Right kidney (tissue), 9 donors: ENCODE data around the gene GTPBP8.

Source experiments
- DNase-seq: peaks from one replicate; pipeline ENCODE4 v3.0.0-alpha.2; 2016
- long read RNA-seq, 8 donors: transcript quantifications; one replicate each; lab custom pipeline, GENCODE V29; 2026

Gene GTPBP8
- long read RNA-seq, donor 1, partial matches to known transcripts: 0 of 8 reads
- long read RNA-seq, donor 1, other reads (novel, unspliced or antisense): 0 of 8 reads
- long read RNA-seq, donor 2, partial matches to known transcripts: 0 of 2 reads
- long read RNA-seq, donor 2, other reads (novel, unspliced or antisense): 0 of 2 reads
- long read RNA-seq, donor 3, transcript GTPBP8-203 (6 exons, 1,360 nt): major isoform, 6 of 12 reads
- long read RNA-seq, donor 3, partial matches to known transcripts: 0 of 12 reads
- long read RNA-seq, donor 3, other reads (novel, unspliced or antisense): 5 of 12 reads
- long read RNA-seq, donor 4, transcript GTPBP8-203 (6 exons, 1,360 nt): major isoform, 6 of 8 reads
- long read RNA-seq, donor 4, partial matches to known transcripts: 0 of 8 reads
- long read RNA-seq, donor 4, other reads (novel, unspliced or antisense): 0 of 8 reads
- long read RNA-seq, donor 5, transcript GTPBP8-203 (6 exons, 1,360 nt): major isoform, 5 of 16 reads
- long read RNA-seq, donor 5, partial matches to known transcripts: 0 of 16 reads
- long read RNA-seq, donor 5, other reads (novel, unspliced or antisense): 7 of 16 reads
- long read RNA-seq, donor 6, transcript GTPBP8-202 (5 exons, 1,787 nt): major isoform, 5 of 14 reads
- long read RNA-seq, donor 6, partial matches to known transcripts: 5 of 14 reads
- long read RNA-seq, donor 6, other reads (novel, unspliced or antisense): 0 of 14 reads
- long read RNA-seq, donor 7, transcript GTPBP8-203 (6 exons, 1,360 nt): major isoform, 13 of 44 reads
- long read RNA-seq, donor 7, partial matches to known transcripts: 20 of 44 reads
- long read RNA-seq, donor 7, other reads (novel, unspliced or antisense): 8 of 44 reads
- long read RNA-seq, donor 8, transcript GTPBP8-203 (6 exons, 1,360 nt): major isoform, 7 of 14 reads
- long read RNA-seq, donor 8, partial matches to known transcripts: 0 of 14 reads
- long read RNA-seq, donor 8, other reads (novel, unspliced or antisense): 6 of 14 reads

DNA sequence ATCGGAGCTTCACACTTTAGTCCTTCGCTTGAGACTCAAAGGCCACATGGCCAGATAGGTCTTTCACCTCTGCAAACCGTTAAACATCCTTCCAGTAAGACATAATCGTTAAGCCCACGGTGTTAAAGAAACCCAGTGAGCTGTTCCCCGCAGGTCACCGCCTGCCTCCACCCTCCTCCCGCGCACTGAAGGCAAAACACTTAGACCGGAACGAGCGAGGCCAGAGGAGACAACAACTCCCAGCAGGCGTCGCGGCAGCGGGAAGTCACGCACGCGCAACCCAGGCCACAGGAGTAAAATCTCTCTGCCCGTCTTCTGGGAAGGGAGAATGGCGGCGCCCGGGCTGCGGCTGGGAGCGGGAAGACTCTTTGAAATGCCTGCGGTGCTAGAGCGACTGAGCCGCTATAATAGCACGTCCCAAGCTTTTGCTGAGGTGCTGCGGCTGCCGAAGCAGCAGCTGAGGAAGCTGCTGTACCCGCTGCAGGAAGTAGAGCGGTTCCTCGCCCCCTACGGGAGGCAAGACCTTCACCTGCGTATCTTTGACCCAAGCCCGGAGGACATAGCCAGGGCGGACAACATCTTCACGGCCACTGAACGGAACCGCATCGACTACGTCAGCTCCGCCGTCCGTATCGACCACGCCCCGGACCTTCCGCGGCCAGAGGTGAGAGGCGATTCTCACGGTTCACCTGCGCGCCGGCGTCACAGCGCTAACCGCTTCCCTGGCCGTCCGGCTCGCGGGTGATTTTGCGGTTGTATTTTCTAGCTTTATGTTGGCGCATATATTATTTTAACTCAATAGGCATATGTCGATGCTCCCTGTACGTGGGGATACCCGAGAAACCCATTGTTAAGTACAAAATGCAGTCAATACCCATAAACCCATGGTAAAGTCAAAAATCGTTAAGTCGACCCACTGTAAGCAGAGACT is at the start of gene GTPBP8:
GTPBP8 (plus strand) TSS at position 313 of the 931 bp plus-strand sequence; CDS start at position 329, 16 bp downstream.
- peak; percentile 92 for DNase-seq

DNA sequence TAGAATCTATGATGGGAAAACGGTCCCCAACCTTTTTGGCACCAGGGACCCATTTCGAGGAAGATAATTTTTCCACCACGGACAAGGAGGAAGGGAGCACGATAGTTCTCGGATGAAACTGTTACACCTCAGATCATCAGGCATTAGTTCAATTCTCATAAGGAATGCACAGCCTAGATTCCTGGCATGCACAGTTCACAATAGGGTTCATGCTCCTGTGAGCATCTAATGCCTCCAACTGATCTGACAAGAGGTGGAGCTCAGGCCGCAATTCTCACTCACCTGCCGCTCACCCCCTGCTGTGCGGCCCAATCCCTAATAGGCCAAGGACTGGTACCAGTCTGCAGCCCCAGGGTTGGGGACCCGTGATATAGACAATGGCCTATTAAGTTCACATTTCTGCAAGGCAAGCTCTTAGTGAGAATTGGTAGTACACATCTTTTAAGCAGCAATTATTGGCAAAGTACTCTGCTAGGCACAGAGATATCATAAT is 42.4 kb upstream of the GTPBP8 start:
- no peak for DNase-seq

DNA sequence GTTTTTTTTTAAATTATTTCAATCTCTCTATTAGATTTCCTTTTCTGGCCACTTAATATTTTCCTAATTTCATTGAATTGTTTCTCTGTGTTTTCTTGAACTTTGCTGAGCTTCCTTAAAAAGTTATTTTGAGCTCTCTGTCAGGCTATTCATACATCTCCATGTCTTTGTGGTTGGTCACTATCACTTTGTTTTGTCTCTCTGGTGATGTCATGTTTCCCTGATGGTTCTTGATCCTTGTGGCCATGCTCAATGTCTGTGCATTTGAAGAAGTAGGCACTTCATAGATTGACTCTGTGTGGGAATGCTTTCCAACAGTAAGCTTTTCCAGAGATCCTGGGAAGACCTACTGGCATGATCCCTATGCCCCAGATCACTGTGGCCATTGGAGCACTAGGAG is 34.4 kb upstream of the GTPBP8 start:
- DNase-seq: no peak

DNA sequence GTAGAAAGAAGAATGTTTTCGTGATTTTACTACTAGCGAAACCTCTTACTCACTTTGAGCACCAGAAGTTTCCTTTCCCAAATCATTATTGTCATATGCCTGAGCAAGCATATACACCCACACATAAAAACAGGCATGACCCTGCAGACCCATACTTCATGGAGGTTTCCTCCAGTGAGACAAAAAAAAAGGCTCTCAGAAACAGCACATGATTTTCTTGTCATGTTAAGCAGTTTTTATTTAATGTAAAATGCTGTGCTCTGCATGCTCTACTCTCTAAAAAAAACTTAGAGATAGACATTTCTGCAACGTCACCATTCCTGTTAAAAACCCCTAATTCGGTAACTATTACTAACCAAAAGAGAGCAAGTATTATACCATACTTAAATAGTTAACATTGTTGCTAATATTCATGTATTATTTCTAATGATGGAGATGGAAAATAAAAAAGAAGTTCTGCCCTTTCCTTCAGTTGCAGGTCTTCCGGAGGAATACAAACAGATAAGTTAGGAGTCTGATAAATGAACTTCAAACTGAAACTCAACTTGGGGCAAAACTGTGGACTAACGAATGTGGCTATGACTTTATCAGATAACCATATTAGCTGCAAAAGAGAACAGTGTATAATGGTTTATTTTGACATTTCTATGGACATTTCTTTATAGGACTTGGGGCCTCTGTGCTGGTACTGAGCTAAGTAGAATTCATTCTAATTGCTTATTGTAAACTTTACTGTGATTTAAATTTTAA is 31.8 kb upstream of the GTPBP8 start:
- no peak for DNase-seq

DNA sequence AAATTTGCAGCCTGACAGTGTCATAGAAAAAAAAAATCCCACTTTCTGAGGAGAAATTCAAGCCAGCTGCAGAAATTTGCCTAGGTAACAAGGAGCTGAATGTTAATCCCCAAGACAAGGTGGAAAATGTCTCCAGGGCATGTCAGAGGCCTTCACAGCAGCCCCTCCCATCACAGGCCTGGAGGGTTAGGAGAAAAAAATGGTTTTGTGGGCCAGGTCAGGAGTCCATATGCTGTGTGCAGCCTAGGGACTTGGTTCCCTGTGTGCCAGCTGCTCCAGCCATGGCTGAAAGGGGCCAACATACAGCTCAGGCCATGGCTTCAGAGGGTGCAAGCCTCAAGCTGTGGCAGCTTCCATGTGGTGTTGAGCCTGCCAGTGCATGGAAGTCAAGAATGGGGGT is 27.1 kb upstream of the GTPBP8 start:
- no peak for DNase-seq

DNA sequence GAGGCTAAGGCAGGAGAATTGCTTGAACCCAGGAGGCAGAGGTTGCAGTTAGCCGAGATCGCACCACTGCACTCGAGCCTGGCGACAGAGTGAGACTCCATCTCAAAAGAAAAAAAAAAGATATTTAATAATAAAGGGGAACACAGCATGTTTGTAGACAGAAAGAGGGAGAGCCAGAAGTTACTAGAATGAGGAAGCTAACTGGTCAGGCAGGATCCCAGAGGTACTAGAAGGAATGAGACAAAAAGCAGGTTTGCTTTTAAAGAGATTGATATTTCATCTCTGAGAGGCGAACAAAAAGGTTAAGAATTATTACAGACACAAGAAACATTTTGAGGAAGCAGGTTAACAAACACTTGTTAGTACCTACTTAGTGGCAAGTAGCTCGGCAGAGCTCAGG is 25.1 kb upstream of the GTPBP8 start:
- no peak for DNase-seq

DNA sequence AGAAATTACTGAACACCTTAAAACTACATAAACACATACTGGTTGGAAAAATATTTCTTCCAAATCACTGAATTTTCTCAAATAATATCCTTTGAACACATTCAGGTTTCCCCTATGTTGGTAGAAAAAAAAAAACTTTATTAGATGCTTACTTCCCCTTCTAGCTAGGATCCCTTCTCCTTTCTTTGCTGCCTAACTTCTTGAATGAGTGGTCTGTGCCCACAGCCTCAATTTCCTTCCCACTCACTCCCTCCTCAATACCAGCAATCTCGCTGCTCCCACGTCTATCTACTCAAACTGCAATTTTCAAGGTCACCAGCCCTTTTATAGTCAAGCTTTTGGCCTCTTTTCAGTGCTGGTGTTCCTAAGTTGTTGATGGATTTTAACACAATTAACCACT is 24.2 kb upstream of the GTPBP8 start:
- DNase-seq: no peak

DNA sequence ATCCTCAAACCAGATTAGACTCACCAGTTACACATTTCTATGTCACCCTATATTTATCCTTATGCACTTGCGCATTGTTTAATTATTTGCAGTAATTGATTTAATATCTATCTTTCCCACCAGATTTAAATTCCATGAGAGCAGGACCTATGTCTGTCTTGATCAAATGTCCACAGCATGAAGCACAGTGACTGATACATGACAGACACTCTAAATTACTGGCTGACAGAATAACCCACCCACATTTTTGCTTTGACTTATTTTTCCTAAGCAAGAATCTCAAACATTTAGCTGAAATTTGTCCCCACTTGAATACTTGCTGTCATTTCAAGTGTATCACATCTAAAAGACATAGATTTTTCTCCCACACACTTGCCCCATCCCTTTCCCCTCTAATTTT is 23.4 kb upstream of the GTPBP8 start:
- DNase-seq: no peak

DNA sequence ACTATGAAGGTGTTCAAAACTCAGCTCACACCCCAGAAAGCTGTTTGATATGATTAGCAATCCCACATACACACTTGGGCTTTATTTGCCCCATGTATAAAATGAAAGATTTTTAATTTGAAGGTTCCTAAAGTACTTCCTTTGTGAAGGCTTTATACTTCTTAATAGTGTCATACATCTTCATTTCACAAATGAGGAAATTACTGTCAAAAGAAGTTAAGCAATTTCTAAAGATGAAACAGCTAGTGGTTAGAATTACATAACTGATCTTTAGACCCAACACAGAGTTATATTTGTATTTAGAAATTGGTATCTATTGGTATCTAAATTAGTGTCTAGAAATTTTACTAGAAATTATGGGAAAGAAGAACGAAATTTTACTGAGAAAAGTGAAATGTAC is 23.0 kb upstream of the GTPBP8 start:
- DNase-seq: no peak

DNA sequence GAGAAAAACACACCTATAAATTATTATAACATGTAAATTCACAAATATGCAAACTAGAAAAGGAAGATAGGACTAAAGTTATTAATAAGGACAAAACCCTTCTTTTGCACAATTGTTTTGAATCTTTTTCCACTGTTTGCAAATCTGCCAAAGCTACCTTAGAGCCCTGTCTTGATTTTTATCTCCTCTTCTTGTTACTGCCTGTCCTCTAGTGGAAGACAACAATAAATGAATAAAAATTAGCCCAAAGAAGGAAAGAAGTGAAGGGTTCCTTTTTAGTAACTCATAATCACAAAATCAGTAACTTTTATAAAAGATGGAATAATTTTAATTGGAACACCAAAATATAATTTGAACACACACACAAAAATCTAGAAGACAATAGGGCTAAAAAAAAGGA is 18.6 kb upstream of the GTPBP8 start:
- DNase-seq: no peak

DNA sequence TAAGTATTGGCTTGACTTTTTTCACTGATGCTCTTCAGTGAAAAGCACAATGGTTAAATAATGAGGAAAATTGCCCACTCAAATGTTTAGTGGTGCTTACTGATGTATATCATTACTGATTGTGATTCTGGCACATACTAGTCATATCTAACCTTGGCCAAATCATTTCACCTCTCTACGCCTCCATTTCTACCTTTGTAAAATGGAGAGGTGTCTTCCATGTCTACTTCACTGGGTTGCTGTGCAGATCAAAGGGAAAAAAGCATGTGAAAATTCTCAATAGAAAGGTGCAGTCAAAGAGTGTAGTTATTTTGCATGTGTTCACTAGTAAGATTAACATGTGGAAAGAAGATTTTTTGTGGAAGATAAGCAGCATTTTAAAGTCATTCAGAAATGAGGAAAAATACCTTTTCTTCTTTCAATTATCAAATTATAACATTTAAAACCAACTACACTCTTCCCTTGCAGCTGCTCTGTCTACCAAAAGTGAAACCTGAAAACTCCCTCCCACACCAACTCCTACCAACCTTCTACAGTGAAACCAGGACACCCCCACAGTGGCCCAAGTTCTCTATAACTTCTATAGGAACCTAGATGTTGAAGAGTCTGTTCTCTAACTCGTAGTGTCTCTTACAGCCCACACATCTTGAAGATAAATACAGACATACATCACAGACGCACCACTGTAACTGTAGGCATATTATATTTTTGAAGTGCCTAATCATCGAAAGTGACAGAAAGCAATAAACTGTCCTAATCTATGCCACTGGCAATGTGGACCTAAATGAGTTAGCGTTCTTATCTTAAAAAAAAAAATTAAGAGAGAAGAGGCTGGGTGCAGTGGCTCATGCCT is 17.2 kb upstream of the GTPBP8 start:
- DNase-seq: no peak

DNA sequence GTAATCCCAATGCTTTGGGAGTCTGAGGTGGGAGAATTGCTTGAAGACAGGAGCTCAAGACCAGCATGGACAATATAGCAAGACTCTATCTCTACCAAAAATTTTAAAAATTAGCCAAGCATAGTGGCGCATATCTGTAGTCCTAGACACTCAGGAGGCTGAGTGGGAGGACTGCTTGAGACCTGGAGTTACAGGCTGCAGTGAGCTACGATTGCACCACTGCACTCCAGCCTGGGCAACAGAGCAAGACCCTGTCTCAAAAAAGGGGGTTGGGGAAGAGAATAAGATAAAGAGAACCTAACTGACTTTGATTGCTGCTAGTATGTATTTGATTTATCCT is 16.6 kb upstream of the GTPBP8 start:
- no peak for DNase-seq

DNA sequence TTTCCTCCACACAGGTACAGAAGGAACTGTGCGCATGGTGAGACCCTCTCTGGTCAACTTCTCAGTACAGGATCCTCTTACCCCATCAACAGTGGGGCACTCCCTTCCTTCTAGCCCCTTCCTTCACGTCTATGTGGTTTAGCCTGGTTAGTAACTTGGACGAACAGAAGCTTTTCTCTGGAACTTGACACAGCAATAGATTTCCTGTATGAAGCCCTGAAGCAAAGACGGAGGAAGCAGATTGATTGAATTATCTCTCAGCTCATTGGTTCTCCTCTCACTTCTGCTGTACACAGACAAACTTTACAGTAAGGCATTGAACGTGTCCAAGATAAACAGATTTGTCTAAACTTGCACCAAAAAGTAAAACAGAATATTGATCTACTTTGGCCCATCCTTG is 15.9 kb upstream of the GTPBP8 start, which contains the start of gene CD200R1:
CD200R1 (minus strand) TSS at position 210 of the 400 bp plus-strand sequence. CDS start 246 bp downstream, outside the sequence.
- DNase-seq: no peak

DNA sequence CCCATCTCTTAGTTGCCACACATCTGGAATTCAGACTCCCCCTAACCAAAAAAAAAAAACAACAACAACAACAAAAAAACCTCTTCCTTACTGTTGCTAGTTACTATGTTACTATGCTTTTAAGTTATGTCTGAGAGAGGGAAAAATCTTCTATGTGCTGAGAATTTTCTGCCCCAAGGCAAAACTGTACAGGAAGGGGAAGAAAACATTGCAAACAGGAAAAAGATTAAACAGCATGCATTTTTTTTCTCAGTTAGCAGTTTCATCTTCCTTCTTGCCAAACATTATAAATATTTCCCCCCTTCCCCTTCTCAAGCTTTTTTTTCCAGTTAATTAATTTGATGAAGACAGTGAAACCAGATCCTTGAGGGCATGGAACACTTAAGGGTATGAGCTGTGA is 14.8 kb upstream of the GTPBP8 start:
- no peak for DNase-seq

DNA sequence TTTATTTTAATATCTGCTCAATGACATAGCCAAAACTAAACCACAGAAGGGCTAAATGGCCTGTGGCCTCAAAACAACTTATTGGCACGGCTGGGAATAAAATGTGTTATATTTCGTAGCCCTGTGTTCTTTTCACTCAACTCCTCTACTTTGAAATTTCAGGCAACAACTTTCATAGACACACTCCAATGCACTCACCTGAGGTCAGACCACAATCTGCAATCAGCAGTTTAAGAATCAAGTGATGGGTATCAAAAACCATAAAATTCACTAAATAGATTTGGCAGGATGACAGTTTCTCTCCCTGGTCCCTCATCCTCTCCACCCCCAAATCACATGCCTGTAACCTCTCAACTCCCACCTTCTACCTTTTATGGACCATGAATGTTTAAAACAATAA is 13.8 kb upstream of the GTPBP8 start:
- DNase-seq: no peak

DNA sequence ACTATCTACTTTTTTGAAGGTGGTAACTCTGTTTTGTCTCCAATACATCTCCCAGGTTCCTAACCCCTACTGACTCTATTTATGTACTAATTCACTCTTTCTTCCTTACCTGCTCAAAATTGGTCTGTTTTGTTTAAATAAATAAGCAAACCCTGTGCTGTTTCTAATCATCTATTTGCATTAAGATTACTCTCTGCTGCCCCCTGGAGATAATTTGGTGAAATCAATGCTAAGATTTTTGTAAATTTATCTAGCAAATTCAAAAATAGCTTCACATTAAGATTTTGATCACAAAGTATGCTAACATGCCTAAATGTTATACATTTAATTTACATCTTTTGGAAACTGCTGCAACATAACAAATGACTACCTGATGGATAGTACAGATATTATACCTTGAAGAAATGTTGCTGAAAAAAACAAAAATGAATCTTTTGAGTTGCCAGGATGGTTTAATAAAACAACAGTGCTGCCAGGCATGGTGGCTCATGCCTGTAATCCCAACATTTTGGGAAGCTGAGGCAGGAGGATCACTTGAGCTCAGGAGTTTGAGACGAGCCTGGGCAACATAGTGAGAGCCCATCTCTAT is 11.4 kb upstream of the GTPBP8 start:
- DNase-seq: no peak

DNA sequence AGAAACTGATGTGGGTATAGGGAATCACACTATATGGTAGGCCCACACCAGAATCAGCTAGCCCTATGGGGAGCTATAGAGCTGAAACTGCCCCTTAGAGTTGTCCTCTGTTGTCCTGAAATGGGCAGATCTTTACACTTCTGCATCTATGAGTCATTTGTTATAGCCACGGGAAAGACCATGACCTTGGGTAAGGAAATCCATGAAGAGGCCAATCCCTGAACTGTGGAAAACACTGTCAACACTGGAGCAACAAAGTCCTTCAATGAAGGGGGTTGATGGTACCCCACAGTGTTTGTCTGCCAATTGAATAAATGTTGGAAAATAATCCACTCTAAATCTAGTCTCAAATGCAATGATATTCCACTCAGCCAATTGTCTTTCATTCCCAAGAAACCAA is 10.7 kb upstream of the GTPBP8 start:
- no peak for DNase-seq

DNA sequence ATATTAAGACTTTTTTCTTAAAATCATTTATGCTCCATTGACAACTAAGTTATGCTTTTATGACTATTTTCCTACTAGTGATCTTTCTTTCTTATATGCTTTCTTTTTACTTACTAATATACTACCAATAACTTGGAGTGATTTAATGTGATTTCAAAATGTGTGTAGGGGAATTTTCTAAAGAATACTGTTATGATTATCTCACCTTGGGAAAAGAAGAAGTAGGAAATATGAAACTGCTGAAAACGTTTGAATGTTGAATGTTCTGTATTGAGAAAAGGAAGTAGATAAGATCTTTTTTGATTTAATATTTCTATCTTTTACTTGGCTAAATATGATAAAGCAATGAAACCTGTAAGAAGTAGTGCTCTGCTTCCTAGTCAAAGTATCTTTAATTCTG is 8.1 kb upstream of the GTPBP8 start:
- DNase-seq: no peak

DNA sequence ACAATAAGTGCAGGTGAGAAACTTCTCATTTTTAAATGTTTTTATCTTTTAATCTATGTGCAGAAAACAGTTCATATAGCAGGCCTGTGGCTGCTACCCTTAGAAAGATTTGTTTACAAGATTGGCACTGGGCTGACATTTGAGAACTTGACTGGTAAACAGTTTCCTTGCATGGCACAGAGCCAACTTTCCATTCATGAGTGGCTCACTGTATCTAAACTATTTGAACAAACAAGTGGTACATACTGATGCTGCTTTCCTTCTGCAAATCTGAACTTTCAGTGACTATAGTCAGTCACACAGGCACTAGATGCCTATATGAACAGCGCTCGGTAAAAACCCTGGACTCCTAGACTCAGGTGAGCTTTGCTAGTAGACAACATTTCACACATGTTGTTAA is 6.3 kb upstream of the GTPBP8 start:
- DNase-seq: no peak
